Pancreas (tissue), 10 donors: ENCODE measurements around the gene RASA3. TPM values are rescaled to one million over a fixed set of nuclear protein-coding genes. Genes with fewer than 3 reads are reported as not detected.

Experiments
- ATAC-seq, 4 donors: fragments of 200-7000 bp; cut with Tn5 transposase; one replicate each; pipeline versions ENCODE4 v1.8.0 to v1.9.1; 2020; ENCODE audit warnings: mild to moderate bottlenecking in 4 of 4, moderate library complexity in 4 of 4
- DNase-seq, 6 donors: peaks; one replicate each; pipeline ENCODE4 v3.0.0-alpha.2; 2020
- FAIRE-seq: peaks from 2 replicates; lab custom pipeline; 2012; peaks lifted over from hg19 to GRCh38; lab: Jason Lieb, UNC
- H3K27ac ChIP-seq, 4 donors: fragments of 200-600 bp; sonication (generic); 1 replicate in 3 of 4; 2 replicates in 1 of 4; pipeline versions ENCODE4 v1.5.0 to v1.8.0; 2020
- H3K27me3 ChIP-seq, 4 donors: fragments of 200-600 bp; one replicate each; pipeline ENCODE4 v1.8.0; 2021
- H3K36me3 ChIP-seq, 3 donors: fragments of 200-600 bp; sonication (generic) in 1 of 3; one replicate each; pipeline versions ENCODE4 v1.5.0 to v1.8.0; 2020 to 2021
- H3K4me1 ChIP-seq, 3 donors: fragments of 200-600 bp; one replicate each; pipeline ENCODE4 v1.8.0; 2021
- H3K4me3 ChIP-seq, 4 donors: fragments of 200-600 bp; sonication (generic) in 2 of 4; one replicate each; pipeline versions ENCODE4 v1.5.0 to v1.8.0; 2020 to 2021
- H3K9me3 ChIP-seq, 4 donors: fragments of 200-600 bp; one replicate each; pipeline ENCODE4 v1.8.0; 2021
- CTCF ChIP-seq, 4 donors: fragments of 200-600 bp; sonication (generic) in 3 of 4; IDR thresholded peaks; one replicate each; pipeline versions ENCODE4 v1.5.0 to v1.8.0; 2021; ENCODE audit warnings: antibody characterized with exemption in 4 of 4
- WGBS, 2 donors: extraction: QIAGEN DNeasy Blood & Tissue Kit; methylation state at CpG; one replicate each; pipeline ENCODE4 v1.1.7; 2013; 5-methylcytosine and 5-hydroxymethylcytosine counted together
- intact Hi-C, 3 donors: fragments of 100-400 bp; cut with DNase I; formaldehyde crosslinking; loops; one replicate each; pipeline versions ENCODE4 v1.11.1 to v1.14.2; 2022
- polyA plus RNA-seq, 2 donors: library from polyadenylated mRNA; stranded (reverse); fragments of 200-250 nt; gene quantifications; one replicate each; pipeline ENCODE4 v1.2.3, GENCODE V29; 2013
- total RNA-seq, 6 donors: library from RNA; stranded (reverse); fragmentation: NEBNext Ultra II Directional in 4 of 6; extraction: Animal tissue kit (Norgen Biotek cat#: 25700) in 4 of 6; gene quantifications; one replicate each; pipeline versions ENCODE4 v1.2.1 to v1.2.4, GENCODE V29; 2021 to 2023
- donor health status: healthy with polysubstance abuse.
- donor health status: DM: no; HTN: no; CAD: no; lungs with moderate emphysema.
- donor health status: DM: no; HTN: no; CAD: no.
- donor health status: control.
- donor health status: control.
- donor health status: Bipolar disorder and iron deficiency.
- donor health status: DM: yes; HTN: yes; CAD: no.
- donor health status: DM: no; HTN: no; CAD: no.
- donor health status: DM: no; HTN: no; CAD: no.
- donor health status: DM: yes; HTN: yes; CAD: no.

Gene RASA3
- total and polyA plus RNA-seq, 8 donors: 5.7 to 11.2 (median 9.1) TPM

DNA sequence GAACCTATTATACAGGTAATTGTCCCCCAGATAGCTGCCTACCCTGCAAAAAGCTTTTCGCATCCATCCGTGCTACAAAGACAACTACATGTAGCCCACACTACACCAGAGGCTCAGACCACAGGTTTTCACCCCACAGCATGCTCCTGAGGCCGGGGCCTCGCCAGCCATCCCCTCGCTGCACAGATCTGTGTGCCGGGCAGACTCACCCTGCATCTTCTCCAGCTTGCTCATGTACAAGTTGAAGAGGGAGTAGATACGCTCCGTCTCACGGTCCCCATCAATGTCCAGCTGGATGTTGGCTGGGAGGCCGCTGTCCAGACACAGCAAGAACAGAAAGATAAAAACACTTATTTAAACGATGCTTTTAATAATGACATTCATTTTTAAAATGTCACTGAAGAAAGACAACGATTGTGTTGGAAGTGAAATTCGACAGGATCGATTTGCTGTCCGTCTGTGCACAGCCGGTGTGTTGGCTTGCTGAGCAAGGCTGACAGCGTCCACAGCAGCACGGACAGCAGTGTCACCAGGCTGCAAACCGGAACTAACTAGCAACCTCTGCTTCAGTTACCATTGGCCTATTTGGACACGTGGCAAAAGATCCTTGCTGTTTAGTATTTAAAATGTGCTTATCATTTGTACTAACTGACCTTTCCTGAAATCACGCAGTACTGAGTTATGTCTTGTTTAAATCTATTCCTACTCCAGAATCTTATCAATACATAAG is 140.0 kb downstream of the RASA3 start:
- no peaks in the 10 kb centered on the region for H3K36me3 ChIP-seq
- no peak for FAIRE-seq

DNA sequence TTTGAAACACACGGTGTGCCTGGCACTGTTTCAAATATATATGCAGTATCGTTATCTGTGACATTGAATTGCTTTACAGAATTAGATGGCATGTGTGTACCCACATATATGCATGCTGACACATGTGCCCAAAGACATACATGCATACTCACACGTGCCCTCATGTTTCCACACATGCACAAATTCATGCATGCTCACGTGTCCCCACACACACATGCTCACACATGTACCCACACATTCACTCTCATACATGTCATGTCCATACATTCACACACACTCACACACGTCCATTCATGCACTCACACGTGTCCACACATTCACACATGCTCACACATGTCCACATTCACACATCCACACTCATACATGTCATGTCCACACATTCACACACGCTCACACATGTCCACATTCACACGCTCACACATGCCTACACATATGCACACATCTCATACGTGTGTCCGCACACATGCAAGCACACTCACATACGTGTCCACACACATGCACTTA is 140.7 kb downstream of the RASA3 start:
- no peak for FAIRE-seq
- no peak overlapping the region for H3K27ac ChIP-seq
- DNase-seq: no peak
- no peaks in the 10 kb centered on the region for H3K4me1 ChIP-seq
- WGBS, 2 donors: 89 to 93% methylated on average over 11 of the region's 11 CpGs
- no peaks in the 10 kb centered on the region for H3K9me3 ChIP-seq
- H3K4me3 ChIP-seq: no peak overlapping the region
- no peaks in the 10 kb centered on the region for H3K36me3 ChIP-seq
- intact Hi-C loops: no loop called here
- no peak for ATAC-seq
- no peak for TF ChIP-seq CTCF (IDR thresholded peaks at IDR 0.05)
- H3K27me3 ChIP-seq: no peaks in the 10 kb centered on the region

More for the DNA sequence above, 140.0 kb downstream of the RASA3 start:
- Histone ChIP-seq H3K4me3 (no peak overlapping the region), H3K4me1 (no peaks in the 10 kb centered on the region), H3K27me3 (no peaks in the 10 kb centered on the region), H3K27ac (no peak overlapping the region), H3K9me3 (no peaks in the 10 kb centered on the region)
- WGBS, 2 donors: 85 to 88% methylated on average over 21 of the region's 21 CpGs
- intact Hi-C loops: no loop called here
- DNase-seq (peak in 1 of 6 donors; percentile 35), ATAC-seq (peak in 3 of 4 donors; percentile 64 to 81 (median 68))
- no peak for TF ChIP-seq CTCF (IDR thresholded peaks at IDR 0.05)

DNA sequence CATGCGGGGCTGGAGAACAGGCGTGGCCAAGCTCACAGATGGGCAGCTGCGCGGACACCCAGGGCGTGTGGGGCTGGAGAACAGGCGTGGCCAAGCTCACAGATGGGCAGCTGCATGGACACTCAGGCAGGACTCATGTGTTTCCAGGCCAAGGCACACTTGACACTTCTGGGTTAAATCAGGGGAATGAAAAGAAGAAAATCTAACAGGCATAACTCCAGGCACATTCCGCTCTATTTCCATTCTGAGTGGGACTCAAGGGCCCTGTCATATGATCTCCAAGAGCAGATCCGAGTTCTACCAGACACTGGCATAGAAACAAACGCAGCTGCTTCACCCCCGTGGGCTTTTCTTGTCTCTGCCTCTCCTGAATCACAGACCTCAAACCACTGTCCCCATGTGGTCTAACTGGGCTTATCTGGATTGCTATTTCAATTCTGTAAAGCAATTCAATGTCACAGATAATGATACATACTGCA is 141.2 kb downstream of the RASA3 start:
- Histone ChIP-seq H3K9me3 (no peaks in the 10 kb centered on the region), H3K4me3 (no peak overlapping the region), H3K27ac (no peak overlapping the region), H3K36me3 (no peaks in the 10 kb centered on the region), H3K4me1 (no peaks in the 10 kb centered on the region), H3K27me3 (no peaks in the 10 kb centered on the region)
- FAIRE-seq (no peak), ATAC-seq (peak in 1 of 4 donors; percentile 40), DNase-seq (no peak)
- TF ChIP-seq CTCF (IDR thresholded peaks at IDR 0.05): no peak
- 87 to 88% methylated on average over 5 to 10 of the region's 10 CpGs for WGBS, 2 donors
- intact Hi-C loops: no loop called here

DNA sequence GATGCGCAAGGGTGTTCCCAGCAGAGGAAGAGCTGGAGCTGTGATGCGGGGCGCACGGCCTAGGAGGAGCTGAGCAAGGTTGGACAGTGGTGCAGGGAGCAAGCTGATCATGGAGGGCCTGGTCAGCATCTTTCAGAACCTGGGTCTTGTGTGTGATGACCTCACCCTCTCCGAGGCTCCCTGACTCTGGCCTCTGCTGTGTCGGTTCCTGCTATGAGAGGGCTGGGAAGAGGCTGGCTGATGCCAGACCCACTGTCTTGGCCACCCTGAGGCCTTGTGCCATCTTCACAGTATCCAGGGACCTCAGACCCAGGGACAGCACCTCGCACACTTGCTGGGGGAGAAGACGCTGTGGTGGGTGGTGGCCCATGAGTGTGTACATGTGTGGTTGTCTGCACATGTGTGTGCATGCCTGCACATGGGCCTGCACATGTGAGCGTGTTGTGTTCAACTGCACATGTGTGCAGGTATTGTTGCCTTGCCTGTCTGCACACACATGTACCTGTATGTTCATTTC is 142.0 kb downstream of the RASA3 start:
- DNase-seq (peak in 2 of 6 donors; percentile 10 to 33), FAIRE-seq (no peak), ATAC-seq (no peak)
- Histone ChIP-seq H3K9me3 (no peaks in the 10 kb centered on the region), H3K36me3 (no peaks in the 10 kb centered on the region), H3K4me1 (no peaks in the 10 kb centered on the region), H3K27ac (no peak overlapping the region), H3K27me3 (no peaks in the 10 kb centered on the region), H3K4me3 (no peak overlapping the region)
- intact Hi-C loops: no loop called here
- 96 to 97% methylated on average over 9 of the region's 9 CpGs for WGBS, 2 donors
- TF ChIP-seq CTCF (IDR thresholded peaks at IDR 0.05): no peak
